ENCODE results near the gene ESPN.
A peak's percentile ranks its signal among the peaks of the same experiment; 100 is the strongest.

The ESPN gene

DNA sequence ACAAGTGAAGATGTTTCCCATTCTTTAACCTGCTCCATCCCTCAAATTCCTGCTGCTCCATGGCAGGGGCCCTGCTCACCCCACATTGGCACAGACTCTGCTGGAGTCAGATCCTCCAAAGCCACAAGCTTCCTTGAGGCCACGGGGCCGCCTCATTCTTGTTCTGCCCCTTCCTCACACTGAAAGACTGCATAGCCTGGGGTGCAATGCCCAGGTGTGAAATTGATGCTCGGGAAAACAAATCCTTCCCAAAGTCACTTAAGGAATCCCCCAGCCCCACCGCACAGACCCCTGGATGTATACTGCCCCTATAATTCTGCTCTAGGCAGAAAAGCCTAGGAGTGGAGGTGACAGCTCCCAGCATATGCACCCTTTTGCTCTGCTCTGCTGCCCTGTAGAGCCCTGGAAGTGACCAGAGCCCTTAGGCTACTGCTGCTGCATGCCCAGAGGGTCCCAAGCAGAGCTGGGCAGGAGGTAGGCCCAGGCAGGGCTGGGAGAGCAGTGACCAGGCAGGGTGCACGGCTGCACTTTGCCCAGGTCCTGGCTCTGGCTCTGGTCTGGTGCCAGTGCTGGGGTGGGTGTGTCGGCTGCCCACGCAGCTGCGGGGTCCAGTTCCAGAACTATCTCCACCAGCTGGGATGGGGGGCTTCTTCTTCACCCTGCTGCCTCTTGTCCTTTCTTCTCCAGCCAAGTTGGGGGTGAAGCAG lies 6.5 kb upstream of the ESPN start:
- no peak overlapping the region for H3K27ac Mint-ChIP-seq
- H3K36me3 Mint-ChIP-seq (ENCODE audit: low read depth) = no peaks in the 10 kb centered on the region
- no peak overlapping the region for H3K4me3 Mint-ChIP-seq
- H3K27me3 Mint-ChIP-seq (ENCODE audit: low read depth) = peaks cover 71% of the 10 kb centered on the region
- H3K9me3 Mint-ChIP-seq = no peaks in the 10 kb centered on the region
- no peak for DNase-seq (ENCODE audit: low spot score)
- H3K4me1 Mint-ChIP-seq (ENCODE audit: low read depth) = peaks cover 7% of the 10 kb centered on the region

DNA sequence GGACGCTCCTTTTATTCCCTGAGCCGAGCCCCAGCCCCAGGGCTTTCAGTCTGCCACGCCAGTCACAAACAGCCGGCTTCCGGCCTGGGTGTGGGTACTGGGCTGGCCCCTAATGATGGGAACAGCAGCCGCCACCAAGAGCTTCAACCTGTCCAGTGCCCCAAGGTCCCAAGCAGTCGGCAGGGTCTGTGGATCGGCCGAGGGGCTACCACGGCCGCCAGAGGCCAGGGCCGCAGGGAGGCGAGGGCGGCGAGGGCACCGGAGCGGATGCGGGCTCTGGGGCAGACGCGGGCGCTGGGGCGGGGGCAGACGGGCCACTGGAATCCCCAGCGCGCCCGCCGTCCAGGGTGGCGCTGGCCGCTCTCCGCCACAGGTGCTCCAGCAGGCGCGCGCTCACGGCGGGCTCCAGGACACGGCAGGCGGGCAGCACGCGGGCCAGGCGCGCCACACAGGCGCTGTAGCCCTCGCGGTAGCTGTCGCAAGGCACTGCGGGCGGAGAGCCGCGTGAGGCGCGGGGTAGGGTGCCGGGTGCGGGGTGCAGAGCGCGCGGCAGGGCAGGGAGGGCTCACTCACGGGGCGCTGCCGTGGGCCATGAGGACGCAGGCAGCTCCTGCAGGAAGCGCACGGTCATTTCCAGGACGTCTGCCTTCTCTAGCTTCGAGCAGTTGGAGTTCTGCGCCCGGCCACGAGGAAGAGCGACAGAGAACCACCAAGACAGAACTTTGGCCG lies 5.7 kb upstream of the ESPN start:
- Mint-ChIP-seq H3K9me3 (no peaks in the 10 kb centered on the region), H3K4me1 (ENCODE audit: low read depth) (peaks cover 7% of the 10 kb centered on the region), H3K27me3 (ENCODE audit: low read depth) (peaks cover 77% of the 10 kb centered on the region), H3K27ac (no peak overlapping the region), H3K36me3 (ENCODE audit: low read depth) (no peaks in the 10 kb centered on the region), H3K4me3 (peak overlapping the region; percentile 18)
- DNase-seq (ENCODE audit: low spot score) = no peak

DNA sequence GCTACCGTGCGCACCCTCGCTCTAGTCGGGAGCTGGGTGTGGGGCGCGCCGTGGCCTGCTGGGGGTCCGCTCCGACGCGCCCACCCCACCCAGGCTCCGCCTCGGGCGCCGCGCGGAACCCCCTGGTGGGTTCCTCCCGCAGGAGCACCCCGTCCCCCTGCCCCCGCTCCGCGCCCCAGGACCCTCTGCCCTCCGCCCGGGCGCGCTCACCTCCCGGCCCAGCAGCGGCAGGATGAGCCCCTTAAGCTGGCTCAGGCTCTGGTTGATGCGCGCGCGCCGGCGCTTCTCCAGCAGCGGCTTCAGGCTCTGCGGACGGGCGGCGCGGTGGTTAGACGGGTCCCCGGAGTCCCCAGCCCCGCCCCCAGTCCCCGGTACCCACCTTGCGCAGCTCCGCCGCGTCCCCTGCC lies 5.2 kb upstream of the ESPN start:
- Mint-ChIP-seq H3K36me3 (ENCODE audit: low read depth) (no peaks in the 10 kb centered on the region), H3K4me1 (ENCODE audit: low read depth) (peaks cover 7% of the 10 kb centered on the region), H3K27me3 (ENCODE audit: low read depth) (peaks cover 78% of the 10 kb centered on the region), H3K4me3 (no peak overlapping the region), H3K27ac (no peak overlapping the region), H3K9me3 (no peaks in the 10 kb centered on the region)
- no peak for DNase-seq (ENCODE audit: low spot score)

DNA sequence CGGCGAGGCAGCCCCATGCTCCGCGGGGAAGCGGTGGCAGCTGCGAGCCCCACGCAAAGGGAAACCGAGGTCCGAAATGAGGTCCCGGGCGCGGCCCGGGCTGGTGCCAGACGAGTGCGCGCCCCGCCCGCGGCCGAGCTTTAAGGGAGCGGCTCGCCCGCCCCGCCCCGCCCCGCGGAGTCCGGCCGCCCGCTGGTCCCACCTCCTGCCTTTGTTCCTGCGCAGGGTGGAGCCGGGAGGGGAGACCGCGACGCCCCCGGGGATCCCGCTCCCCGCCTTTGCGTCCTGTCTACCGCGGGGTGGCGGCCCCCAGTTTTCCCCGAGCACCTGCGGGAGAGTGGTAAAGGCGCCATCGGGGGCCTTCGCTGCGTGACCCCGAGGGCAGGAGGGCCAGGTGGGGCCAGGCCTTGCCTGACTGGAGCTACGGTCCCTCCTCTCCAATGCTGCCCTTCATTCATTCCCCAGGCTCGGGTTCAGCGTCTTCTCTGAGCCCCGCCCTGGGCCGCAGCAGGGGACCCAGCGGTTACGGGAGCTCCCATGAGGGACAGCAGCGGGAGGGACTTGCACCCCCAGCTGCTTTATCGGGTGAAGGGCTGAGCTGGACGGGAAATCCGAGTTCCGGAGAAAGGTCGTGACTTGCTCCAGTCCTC lies 4.6 kb upstream of the ESPN start, which contains the start of gene HES2:
TSS of gene HES2 (minus strand) at position 116 of the 650 bp plus-strand sequence. CDS start at position 17, 99 bp downstream.
- H3K4me1 Mint-ChIP-seq (ENCODE audit: low read depth) = peaks cover 4% of the 10 kb centered on the region
- no peak for DNase-seq (ENCODE audit: low spot score)
- H3K4me3 Mint-ChIP-seq = peak within 1 kb of the TSS; percentile 26
- peaks cover 74% of the 10 kb centered on the region for H3K27me3 Mint-ChIP-seq (ENCODE audit: low read depth)
- no peaks in the 10 kb centered on the region for H3K36me3 Mint-ChIP-seq (ENCODE audit: low read depth)
- H3K9me3 Mint-ChIP-seq = no peaks in the 10 kb centered on the region
- no peak within 1 kb of the TSS for H3K27ac Mint-ChIP-seq

DNA sequence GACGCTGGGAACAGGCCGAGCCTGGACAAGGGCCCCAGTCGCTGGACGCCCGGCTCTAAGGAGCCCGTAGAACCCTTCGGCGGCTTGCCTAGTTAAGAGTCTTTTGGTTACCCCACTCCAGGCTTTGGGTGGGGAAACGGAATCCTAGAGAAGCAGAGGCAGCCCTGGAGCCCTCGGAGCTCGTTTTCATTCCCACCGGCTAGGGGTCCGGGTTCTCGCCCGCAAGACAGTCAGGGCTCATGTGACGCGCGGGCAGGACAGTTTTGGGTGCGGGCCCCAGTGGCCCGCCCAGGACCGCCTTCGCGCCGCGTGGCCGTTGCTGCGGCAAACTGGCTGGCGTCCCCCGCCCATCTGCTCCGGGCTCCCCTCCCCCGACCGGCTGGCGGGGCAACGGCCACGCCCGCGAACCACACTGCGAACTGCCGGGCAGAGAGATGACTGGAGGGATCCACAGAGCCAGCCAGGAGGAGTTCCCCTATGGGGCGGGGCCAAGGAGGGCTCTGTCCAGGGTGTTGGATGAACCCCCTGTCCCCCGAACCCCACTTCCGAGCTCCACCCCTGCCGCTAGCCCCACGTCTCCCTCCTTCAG lies 4.0 kb upstream of the ESPN start:
- no peaks in the 10 kb centered on the region for H3K36me3 Mint-ChIP-seq (ENCODE audit: low read depth)
- H3K27me3 Mint-ChIP-seq (ENCODE audit: low read depth) = peaks cover 73% of the 10 kb centered on the region
- no peak for DNase-seq (ENCODE audit: low spot score)
- peaks cover 4% of the 10 kb centered on the region for H3K4me1 Mint-ChIP-seq (ENCODE audit: low read depth)
- H3K27ac Mint-ChIP-seq = no peak overlapping the region
- no peaks in the 10 kb centered on the region for H3K9me3 Mint-ChIP-seq
- peak overlapping the region; percentile 26 for H3K4me3 Mint-ChIP-seq

DNA sequence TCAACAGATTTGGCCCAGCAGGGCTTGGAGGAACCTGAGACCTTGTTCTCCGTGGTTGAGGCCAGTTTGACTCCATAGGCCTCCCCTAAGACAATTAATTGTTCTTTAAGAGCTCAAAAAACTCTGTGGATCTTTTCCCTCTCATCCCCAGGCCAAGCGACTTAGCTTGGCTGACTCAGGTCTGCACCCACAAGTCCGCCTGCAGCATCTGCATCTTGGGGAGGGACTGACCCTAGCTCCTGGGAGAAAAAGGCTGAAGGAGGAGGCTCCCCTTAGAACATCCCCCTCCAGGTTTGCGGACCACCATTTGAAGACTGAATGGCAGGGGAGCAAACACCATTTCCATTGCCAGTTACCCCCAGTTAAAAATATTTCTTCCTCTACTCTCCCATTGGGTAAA lies 3.3 kb upstream of the ESPN start:
- no peak overlapping the region for H3K4me3 Mint-ChIP-seq
- no peak overlapping the region for H3K27ac Mint-ChIP-seq
- H3K9me3 Mint-ChIP-seq = no peaks in the 10 kb centered on the region
- no peaks in the 10 kb centered on the region for H3K36me3 Mint-ChIP-seq (ENCODE audit: low read depth)
- DNase-seq (ENCODE audit: low spot score) = no peak
- H3K27me3 Mint-ChIP-seq (ENCODE audit: low read depth) = peaks cover 70% of the 10 kb centered on the region
- H3K4me1 Mint-ChIP-seq (ENCODE audit: low read depth) = peaks cover 4% of the 10 kb centered on the region

DNA sequence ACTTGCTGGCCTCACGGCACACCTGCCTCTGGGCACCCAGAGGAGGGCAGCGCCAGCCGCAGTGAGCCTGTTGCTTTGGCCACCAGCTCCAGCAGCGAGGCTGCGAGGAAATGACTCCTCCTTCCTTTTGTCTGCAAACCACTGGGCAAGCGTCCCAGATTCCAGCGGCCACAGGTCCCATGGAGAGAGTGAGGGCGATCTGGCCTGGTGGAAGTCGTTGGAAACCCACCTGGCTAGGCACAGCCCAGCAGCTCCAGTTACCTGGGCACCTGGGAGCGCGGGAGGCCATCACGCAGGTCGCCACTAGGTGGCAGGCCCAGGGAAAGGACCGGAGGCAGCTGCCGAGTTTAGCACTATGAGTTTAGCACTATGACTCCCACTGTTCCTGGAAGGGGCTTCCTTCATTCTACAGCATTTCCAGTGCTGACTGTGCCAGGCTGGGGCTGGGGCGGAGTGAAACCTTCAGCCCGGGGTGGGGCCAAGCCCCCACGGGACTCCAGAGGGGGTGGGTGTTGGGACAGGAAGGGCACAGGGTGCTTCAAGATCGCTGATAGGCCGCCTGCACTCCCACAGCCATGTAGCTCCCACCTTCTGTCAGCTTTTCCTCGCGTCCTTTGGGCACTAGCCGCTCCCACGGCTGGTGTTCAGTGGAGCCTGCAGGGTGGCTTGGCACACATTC lies 1.1 kb upstream of the ESPN start:
- H3K27me3 Mint-ChIP-seq (ENCODE audit: low read depth) = peaks cover 57% of the 10 kb centered on the region
- peak; percentile 51 for DNase-seq (ENCODE audit: low spot score)
- no peaks in the 10 kb centered on the region for H3K9me3 Mint-ChIP-seq
- H3K4me1 Mint-ChIP-seq (ENCODE audit: low read depth) = peaks cover 4% of the 10 kb centered on the region
- peak overlapping the region; percentile 52 for H3K4me3 Mint-ChIP-seq
- no peak overlapping the region for H3K27ac Mint-ChIP-seq
- no peaks in the 10 kb centered on the region for H3K36me3 Mint-ChIP-seq (ENCODE audit: low read depth)

DNA sequence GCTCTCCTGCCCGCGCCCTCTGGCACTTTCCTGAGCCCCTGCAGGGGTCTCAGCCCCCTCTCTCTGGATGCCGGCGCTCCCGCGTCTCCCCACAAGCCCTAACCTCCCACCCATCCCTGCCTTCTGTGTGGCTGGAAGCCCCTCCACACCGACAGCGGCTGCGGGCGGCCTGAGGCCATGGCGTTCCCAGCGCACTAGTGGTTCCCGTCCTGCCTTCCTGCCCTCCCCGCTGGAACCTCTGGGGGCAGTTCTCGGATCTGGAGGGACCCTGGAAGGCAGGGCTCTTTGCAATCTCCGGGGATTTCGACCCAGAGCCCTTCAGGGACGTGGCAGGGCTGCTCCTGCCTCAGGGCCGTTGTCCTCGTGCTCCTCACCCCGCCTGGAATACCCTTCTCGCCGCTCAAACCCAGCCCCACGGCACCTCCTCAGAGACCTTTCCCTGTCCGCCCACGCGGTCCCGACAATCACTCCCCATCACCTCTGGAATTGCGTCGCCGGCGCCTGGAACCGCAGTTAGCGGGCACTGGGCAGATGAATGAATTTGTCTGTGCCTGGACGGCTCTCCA lies 493 bp upstream of the ESPN start:
- peaks cover 56% of the 10 kb centered on the region for H3K27me3 Mint-ChIP-seq (ENCODE audit: low read depth)
- H3K36me3 Mint-ChIP-seq (ENCODE audit: low read depth) = no peaks in the 10 kb centered on the region
- H3K4me1 Mint-ChIP-seq (ENCODE audit: low read depth) = peaks cover 4% of the 10 kb centered on the region
- no peak overlapping the region for H3K27ac Mint-ChIP-seq
- DNase-seq (ENCODE audit: low spot score) = no peak
- no peaks in the 10 kb centered on the region for H3K9me3 Mint-ChIP-seq
- peak overlapping the region; percentile 52 for H3K4me3 Mint-ChIP-seq

DNA sequence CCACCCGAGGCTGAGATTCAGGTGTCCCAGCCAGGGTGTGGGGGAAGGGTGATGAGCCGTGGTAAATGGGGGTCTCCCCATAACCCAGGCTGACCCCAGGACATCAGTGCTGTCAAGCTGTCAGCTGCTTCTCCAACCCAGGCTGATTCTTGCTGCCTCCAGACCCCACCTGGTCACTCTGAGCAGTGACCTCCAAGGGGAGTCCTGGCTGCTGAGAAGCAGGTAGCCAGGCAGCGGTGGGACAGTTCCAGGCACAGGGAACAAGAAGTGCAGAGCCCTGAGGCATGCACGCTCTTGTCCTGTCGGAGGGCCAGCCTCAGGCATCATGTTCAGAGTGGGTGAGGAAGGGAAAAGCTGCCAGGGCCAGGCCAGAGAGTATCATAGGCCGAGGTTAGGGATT lies 1.1 kb downstream of the ESPN start:
- H3K27ac Mint-ChIP-seq = no peak overlapping the region
- H3K36me3 Mint-ChIP-seq (ENCODE audit: low read depth) = no peaks in the 10 kb centered on the region
- H3K4me3 Mint-ChIP-seq = no peak overlapping the region
- peaks cover 4% of the 10 kb centered on the region for H3K4me1 Mint-ChIP-seq (ENCODE audit: low read depth)
- DNase-seq (ENCODE audit: low spot score) = no peak
- H3K27me3 Mint-ChIP-seq (ENCODE audit: low read depth) = peaks cover 54% of the 10 kb centered on the region
- H3K9me3 Mint-ChIP-seq = no peaks in the 10 kb centered on the region

DNA sequence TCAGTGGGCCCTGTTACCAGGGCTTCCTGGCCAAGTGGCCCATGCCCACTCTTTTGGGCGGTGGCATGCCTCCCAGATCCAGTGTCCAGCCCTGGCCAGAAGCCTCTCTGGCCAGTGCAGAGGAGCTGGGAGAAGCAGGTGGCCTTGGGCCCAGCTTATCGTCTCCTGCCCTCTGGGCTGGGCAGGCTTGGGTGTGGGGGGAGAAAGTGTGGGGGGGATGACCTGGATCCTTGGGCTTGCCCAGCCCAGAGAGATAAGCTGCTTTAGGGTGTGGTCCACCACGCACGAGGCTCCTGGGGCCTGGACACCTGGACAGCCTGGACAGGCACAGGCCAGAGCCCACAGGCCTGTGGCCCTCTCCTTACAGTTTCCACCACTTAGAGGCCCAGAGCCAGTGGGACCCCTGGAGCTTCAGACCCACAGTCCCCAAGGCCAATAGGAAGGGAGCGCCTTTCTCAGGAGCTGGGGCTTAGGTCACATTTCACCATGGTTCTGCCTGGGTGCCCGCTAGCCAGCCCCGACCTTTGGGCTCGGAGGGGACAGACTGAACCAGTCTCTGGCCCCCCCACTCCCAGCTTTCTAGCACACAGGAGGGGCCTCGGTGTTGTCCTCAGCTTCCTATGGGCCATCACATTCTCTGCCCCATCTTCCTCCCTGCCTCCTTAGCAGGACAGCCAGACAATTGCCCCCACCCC lies 1.8 kb downstream of the ESPN start:
- DNase-seq (ENCODE audit: low spot score) = no peak
- no peaks in the 10 kb centered on the region for H3K36me3 Mint-ChIP-seq (ENCODE audit: low read depth)
- no peaks in the 10 kb centered on the region for H3K9me3 Mint-ChIP-seq
- no peak overlapping the region for H3K27ac Mint-ChIP-seq
- H3K27me3 Mint-ChIP-seq (ENCODE audit: low read depth) = peaks cover 47% of the 10 kb centered on the region
- peaks cover 4% of the 10 kb centered on the region for H3K4me1 Mint-ChIP-seq (ENCODE audit: low read depth)
- H3K4me3 Mint-ChIP-seq = no peak overlapping the region

DNA sequence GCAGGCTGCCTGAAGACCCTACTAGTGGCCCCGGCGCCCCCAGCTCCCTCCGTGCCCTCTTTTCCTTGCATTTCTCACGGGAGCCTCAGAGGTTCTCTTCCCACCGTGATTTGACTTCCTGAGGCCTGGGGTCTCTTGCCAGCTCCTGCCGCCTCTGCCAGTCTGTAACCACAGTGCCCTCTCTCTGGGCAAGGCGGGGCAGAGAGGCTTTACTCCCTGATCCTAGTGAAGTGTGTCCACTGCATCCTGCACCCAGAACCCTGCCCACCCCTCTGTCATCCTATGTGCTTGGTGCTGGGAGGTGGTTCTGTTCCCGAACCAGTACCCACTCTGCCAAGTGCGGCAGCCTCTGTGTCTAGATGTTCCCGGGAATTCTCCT lies 2.4 kb downstream of the ESPN start:
- DNase-seq (ENCODE audit: low spot score) = no peak
- H3K27ac Mint-ChIP-seq = no peak overlapping the region
- no peaks in the 10 kb centered on the region for H3K4me1 Mint-ChIP-seq (ENCODE audit: low read depth)
- peaks cover 42% of the 10 kb centered on the region for H3K27me3 Mint-ChIP-seq (ENCODE audit: low read depth)
- H3K9me3 Mint-ChIP-seq = no peaks in the 10 kb centered on the region
- no peaks in the 10 kb centered on the region for H3K36me3 Mint-ChIP-seq (ENCODE audit: low read depth)
- H3K4me3 Mint-ChIP-seq = no peak overlapping the region

DNA sequence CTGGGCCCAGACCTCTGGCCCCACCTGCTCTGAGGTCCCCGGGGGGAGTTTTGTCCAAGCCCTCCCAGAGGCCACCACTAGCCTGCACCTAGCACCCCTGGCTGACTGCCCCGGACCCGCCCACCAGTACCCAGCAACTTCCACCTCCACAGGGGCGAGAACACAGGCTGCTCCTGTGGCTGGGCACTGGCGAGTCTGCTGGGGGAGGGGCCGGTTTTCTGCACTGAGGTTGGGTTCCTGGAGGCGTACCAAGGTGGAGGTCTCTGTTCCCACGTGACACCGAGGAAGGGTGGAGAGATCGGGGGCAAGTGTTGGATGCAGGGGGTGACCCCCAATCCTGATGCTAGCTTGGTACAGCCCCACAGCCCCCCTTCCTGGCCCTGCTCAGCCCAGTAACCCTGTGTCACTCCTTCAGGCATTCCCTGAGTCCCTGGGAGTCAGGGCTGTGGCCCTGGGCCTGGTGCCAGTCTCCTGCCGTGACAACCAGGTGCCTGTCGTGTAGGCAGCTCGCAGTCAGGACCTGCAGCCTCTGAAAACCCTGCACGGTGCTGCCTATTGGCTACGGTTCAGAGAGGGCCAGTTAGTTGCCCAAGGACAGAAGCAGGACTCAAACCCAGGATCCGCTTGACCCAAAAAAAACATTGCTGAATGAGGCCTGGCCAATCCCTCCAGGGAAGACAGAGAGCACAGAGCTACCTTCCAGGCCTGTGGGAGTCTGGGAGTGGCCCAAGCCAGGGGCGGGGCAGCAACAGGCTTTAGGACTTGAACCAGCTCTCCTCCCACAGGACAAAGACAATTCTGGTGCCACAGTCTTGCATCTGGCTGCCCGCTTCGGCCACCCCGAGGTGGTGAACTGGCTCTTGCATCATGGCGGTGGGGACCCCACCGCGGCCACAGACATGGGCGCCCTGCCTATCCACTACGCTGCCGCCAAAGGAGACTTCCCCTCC lies 3.1 kb downstream of the ESPN start:
- no peaks in the 10 kb centered on the region for H3K9me3 Mint-ChIP-seq
- H3K27ac Mint-ChIP-seq = no peak overlapping the region
- H3K36me3 Mint-ChIP-seq (ENCODE audit: low read depth) = no peaks in the 10 kb centered on the region

More for the DNA sequence above, 3.1 kb downstream of the ESPN start:
- Mint-ChIP-seq H3K4me1 (ENCODE audit: low read depth) (no peaks in the 10 kb centered on the region), H3K4me3 (no peak overlapping the region), H3K27me3 (ENCODE audit: low read depth) (peaks cover 37% of the 10 kb centered on the region)
- DNase-seq (ENCODE audit: low spot score) = no peak
